Erythroblast (primary cell): ENCODE measurements around the gene PLEKHO2.

Source experiments
- DNase-seq, 2 experiments: peaks; one replicate each; lab custom pipeline; 2025; lab: John Stamatoyannopoulos, UW
- GATA1 ChIP-seq: IDR thresholded peaks from 2 replicates; pipeline ENCODE4 v1.6.1; 2011; ENCODE audit warnings: low read depth, mild to moderate bottlenecking, control low read depth, low read length, moderate library complexity
- POLR2A ChIP-seq: IDR thresholded peaks from 2 replicates; pipeline ENCODE4 v1.6.1; 2011; ENCODE audit warnings: mild to moderate bottlenecking, low read length

PLEKHO2 gene

GRCh38 chr15:64854526-64854925 lies 12.8 kb downstream of the PLEKHO2 start:
- no peak for DNase-seq
- TF ChIP-seq GATA1 (no peak), POLR2A (no peak)

GRCh38 chr15:64855205-64855975 lies 13.7 kb downstream of the PLEKHO2 start:
- no peak for DNase-seq
- TF ChIP-seq POLR2A = no peak
- no peak for TF ChIP-seq GATA1

- DNase-seq = no peak
Observed at GRCh38 chr15:64856429-64857145, 14.9 kb downstream of the PLEKHO2 start.

GRCh38 chr15:64857421-64857820 lies 15.7 kb downstream of the PLEKHO2 start:
- TF ChIP-seq POLR2A (no peak), GATA1 (no peak)

More at GRCh38 chr15:64856429-64857145, 14.9 kb downstream of the PLEKHO2 start:
- no peak for TF ChIP-seq GATA1
- no peak for TF ChIP-seq POLR2A

GRCh38 chr15:64858021-64858575 lies 16.4 kb downstream of the PLEKHO2 start:
- DNase-seq = no peak
- no peak for TF ChIP-seq GATA1
- TF ChIP-seq POLR2A = no peak

More at GRCh38 chr15:64857421-64857820, 15.7 kb downstream of the PLEKHO2 start:
- no peak for DNase-seq

- no peak for TF ChIP-seq GATA1
- no peak for TF ChIP-seq POLR2A
- DNase-seq = no peak
Observed at GRCh38 chr15:64859226-64859625, 17.5 kb downstream of the PLEKHO2 start.

GRCh38 chr15:64861331-64861730 lies 19.6 kb downstream of the PLEKHO2 start:
- no peak for DNase-seq
- TF ChIP-seq GATA1 (no peak), POLR2A (no peak)

GRCh38 chr15:64861960-64862359 lies 20.2 kb downstream of the PLEKHO2 start:
- no peak for TF ChIP-seq GATA1
- TF ChIP-seq POLR2A = no peak

GRCh38 chr15:64862408-64862807 lies 20.7 kb downstream of the PLEKHO2 start:
- TF ChIP-seq POLR2A (no peak), GATA1 (no peak)
- DNase-seq = no peak

More at GRCh38 chr15:64861960-64862359, 20.2 kb downstream of the PLEKHO2 start:
- DNase-seq = no peak

GRCh38 chr15:64864068-64864467 lies 22.4 kb downstream of the PLEKHO2 start:
- TF ChIP-seq POLR2A (no peak), GATA1 (no peak)
- no peak for DNase-seq

- DNase-seq = no peak
- no peak for TF ChIP-seq GATA1
- no peak for TF ChIP-seq POLR2A
Observed at GRCh38 chr15:64865126-64865997, 23.6 kb downstream of the PLEKHO2 start.

- no peak for DNase-seq
- no peak for TF ChIP-seq POLR2A
- TF ChIP-seq GATA1 = no peak
Observed at GRCh38 chr15:64865998-64866520, 24.3 kb downstream of the PLEKHO2 start.

- no peak for TF ChIP-seq GATA1
- no peak for TF ChIP-seq POLR2A
Observed at GRCh38 chr15:64869501-64869900, 27.8 kb downstream of the PLEKHO2 start.

More at GRCh38 chr15:64869501-64869900, 27.8 kb downstream of the PLEKHO2 start:
- DNase-seq = no peak
